NCI-H2171 (cell line): Measurements from ENCODE around the gene LILRA1.
"Not testable (repeated sequence)": the region's sequence is repeated elsewhere in the genome, so short reads cannot be mapped to it uniquely, and the experiment has no call there.

Experiments
- DNase-seq: peaks from one replicate; lab custom pipeline; 2025; lab: John Stamatoyannopoulos, UW

Gene LILRA1

DNA sequence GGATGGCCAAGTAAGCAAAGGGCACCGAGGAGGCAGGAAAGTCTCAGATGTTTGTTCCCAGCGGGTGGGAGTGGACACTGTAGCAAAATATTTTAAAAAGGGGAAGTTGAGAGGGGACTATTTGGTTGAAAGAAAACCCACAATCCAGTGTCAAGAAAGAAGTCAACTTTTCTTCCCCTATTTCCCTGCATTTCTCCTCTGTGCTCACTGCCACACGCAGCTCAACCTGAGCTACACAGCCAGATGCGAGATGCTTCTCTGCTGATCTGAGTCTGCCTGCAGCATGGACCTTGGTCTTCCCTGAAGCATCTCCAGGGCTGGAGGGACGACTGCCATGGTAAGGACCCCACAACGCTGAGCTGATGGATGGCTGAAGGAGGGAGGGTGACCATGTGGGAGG, at the start of gene LILRA1:
TSS of gene LILRA1 (plus strand) at position 188 of the 400 bp plus-strand sequence. CDS start 613 bp downstream, outside the sequence.
- not testable (repeated sequence) for DNase-seq

DNA sequence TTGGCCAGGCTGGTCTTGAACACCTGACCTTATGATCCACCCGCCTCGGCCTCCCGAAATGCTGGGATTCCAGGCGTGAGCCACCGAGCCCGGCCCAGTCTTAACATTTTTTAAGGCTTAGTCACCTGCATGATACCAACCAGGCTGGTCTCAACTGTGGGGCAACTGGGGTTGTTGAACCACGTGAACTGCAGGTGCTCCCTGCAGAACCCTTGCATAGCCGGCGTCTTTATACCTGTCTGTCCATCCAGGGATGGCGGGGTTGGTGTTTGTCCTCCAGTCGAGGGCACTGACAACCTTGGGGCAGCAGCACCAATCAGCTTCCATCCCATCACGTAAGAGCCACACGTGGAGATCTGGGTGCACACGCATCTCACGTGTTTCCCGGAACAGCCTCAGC, 44.6 kb upstream of the LILRA1 start:
- no peak for DNase-seq

GRCh38 chr19:54549224-54549623, 44.2 kb upstream of the LILRA1 start:
- DNase-seq, result no peak

- DNase-seq, result no peak
Observed at GRCh38 chr19:54551293-54551692, 42.1 kb upstream of the LILRA1 start.

GRCh38 chr19:54551950-54552912, 41.2 kb upstream of the LILRA1 start:
- DNase-seq, result no peak

DNA sequence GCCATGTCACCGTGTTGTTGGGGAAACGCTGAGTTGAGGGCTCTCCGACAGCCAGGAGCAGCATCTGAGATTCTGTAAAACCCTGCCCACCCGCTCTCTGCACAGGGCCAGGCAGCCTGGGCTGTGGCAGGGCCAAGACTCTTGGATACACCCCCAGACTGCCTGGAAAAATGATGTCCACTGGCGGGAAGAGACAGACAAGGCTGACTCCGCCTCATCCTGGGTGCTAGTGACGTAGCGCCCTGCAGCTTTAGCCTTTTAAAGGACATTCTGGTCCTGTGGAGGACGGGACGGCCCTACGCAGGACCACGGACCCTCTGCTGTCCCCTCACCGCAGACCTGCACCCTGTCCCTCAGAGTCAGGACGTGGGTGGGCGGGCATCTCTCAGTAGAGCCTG, 40.5 kb upstream of the LILRA1 start:
- no peak for DNase-seq

DNA sequence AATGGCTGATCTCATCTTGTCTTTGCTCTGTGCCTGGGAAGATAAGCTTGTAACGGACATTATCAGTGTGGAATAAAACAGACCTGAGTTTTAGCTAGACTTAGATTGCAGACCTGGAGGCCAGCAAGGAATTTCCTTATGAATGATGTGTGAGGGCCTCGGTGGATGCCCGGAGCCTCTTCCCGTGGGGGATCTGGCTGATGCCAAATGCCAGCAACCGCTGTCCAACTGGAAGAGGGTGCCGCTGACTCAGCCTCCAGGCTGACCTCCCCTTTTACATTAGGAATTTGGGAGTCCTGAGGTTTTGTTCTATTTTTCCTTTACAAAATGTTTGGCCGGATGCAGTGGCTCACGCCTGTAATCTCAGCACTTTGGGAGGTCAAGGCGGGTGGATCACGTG, 39.4 kb upstream of the LILRA1 start:
- no peak for DNase-seq

DNA sequence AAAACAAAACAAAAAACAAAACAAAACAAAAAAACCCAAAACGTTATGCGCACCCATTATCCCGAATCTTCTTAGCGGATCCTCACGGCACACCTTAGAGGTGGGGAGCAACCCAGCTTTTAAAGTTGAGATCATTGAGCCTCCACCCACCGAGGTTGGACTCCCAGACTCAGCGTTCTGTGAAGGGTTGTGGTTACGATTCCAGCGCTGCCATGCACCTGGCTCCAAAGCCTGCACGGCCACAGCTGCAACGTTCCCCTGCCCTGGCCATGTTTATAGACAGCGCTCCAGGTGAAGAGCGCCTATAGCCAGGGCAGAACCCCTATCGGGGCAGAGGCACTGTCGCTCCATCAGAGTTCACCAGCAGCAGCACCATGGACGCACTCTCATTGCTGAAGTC, 38.5 kb upstream of the LILRA1 start:
- DNase-seq, result no peak

DNA sequence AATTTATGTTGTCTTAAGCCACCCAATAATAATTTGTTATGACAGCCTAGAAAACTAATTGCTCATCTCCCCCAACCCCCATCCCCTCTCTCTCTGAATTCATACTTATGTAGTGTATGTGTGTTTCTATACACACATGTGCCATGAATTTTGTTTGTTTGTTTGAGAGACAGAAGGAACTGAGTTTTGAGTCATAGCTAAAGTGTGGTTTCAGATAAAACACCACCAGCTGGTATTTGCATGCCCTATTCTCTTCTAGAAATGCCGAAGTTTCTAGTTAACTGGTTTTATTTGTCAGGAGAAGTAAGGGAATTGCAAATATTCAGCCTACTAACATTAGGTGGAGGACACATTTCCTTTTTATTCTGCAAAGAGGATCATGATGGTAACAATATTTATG, 37.2 kb upstream of the LILRA1 start:
- DNase-seq, result no peak

- DNase-seq, result no peak
Observed at GRCh38 chr19:54558339-54558738, 35.1 kb upstream of the LILRA1 start.

DNA sequence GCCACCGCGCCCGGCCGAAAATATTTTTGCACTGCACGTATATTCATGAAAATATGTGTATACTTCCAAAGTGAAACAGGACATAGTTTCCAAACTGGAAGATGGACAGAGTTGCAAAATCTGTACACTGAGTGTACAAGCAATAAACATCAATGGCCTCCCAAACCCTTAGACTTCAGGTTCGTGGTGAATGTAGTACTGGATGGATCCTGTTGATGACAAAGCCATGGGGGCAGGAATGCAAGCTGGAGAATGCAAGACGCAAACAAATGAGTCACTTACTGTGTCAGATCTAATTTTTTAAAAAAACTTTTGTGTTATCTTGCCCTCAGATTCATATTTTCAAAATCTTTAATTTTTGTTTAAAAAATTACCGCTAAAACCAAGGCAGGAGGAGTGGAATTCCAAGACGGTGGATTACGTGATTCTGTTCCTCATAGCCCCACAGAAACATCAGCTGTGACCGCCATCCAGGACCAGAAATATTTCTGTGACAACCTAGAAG, 32.5 kb upstream of the LILRA1 start:
- no peak for DNase-seq

- DNase-seq, result no peak
Observed at GRCh38 chr19:54561840-54562239, 31.6 kb upstream of the LILRA1 start.

DNA sequence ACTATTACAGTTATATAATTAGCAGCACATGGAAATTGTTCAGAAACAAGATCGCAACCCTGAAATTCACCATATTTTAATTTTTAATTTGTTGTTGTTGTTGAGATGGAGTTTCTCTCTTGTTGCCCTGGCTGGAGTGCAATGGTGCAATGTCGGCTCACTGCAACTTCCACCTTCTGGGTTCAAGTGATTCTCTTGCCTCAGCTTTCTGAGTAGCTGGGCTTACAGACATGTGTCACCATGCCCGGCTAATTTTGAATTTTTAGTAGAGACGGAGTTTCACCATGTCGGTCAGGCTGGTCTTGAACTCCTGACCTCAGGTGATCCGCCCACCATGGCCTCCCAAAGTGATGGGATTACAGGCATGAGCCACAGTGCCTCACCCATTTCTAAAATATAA, 30.2 kb upstream of the LILRA1 start:
- DNase-seq, result not testable (repeated sequence)

DNA sequence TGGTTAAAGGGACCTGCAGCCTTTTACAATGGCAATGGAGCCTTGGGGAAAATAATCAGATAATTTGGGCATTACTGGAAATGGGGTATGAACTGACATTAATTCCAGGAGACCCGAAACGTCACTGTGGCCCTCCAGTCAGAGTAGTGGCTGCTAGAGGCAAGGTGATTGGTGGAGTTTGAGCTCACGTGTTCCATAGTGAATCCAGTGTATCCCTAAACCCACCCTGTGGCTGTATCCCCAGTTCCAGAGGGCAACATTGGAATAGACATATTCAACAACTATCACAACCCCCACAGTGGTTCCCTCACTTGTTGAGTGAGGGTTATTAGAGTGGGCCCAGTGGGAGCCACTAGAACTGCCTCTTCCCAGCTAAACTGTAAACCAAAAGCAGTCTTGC, 23.1 kb upstream of the LILRA1 start:
- DNase-seq, result no peak

- not testable (repeated sequence) for DNase-seq
Observed at GRCh38 chr19:54571715-54572615, 21.5 kb upstream of the LILRA1 start.

DNA sequence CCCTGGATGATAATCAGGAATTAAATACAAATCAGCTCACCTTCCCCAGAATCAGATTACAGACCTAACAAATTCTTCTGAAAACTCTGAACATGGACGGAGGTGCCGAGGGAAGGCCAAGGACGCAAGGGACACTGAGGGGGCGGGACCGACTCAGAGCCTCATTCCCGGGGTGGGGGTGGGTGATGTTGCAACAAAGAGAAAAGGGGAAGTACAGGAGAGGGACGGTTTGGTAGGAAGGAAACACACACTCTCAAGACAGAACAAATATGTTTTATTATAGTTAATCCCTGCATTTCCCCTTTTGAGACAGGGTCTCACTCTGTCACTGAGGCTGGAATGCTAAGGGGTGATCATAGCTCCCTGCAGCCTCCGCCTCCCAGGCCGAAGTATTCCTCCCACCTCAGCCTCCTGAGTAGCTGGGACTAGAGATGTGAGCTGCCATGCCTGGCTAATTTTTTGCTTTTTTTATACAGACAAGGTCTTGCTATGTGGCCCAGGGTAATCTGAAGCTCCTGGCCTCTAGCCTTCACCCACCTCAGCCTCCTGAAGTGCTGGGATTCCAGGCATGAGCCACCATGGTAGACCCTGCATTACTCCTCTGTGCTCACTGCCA, 20.6 kb upstream of the LILRA1 start:
- no peak for DNase-seq

GRCh38 chr19:54573330-54573872, 20.0 kb upstream of the LILRA1 start, which contains the start of gene LILRA2:
Gene LILRA2 (plus strand): TSS chr19:54573790. CDS start chr19:54573879, 89 bp downstream.
- no peak for DNase-seq

DNA sequence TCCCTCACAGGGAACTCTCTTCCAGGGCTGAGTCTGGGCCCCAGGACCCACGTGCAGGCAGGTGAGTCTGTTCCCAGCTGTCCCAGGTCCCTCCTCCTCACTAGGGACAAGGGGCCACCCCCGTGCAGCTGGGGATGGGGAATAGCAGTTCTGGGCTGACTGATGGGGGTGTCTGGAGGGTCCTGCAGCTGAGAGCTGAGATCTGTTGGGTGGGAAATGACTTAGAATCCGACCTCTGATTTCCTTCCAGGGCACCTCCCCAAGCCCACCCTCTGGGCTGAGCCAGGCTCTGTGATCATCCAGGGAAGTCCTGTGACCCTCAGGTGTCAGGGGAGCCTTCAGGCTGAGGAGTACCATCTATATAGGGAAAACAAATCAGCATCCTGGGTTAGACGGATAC, 19.4 kb upstream of the LILRA1 start:
- DNase-seq, result no peak

- DNase-seq, result no peak
Observed at GRCh38 chr19:54574527-54575056, 18.8 kb upstream of the LILRA1 start.

- DNase-seq, result not testable (repeated sequence)
Observed at GRCh38 chr19:54575205-54575604, 18.2 kb upstream of the LILRA1 start.

DNA sequence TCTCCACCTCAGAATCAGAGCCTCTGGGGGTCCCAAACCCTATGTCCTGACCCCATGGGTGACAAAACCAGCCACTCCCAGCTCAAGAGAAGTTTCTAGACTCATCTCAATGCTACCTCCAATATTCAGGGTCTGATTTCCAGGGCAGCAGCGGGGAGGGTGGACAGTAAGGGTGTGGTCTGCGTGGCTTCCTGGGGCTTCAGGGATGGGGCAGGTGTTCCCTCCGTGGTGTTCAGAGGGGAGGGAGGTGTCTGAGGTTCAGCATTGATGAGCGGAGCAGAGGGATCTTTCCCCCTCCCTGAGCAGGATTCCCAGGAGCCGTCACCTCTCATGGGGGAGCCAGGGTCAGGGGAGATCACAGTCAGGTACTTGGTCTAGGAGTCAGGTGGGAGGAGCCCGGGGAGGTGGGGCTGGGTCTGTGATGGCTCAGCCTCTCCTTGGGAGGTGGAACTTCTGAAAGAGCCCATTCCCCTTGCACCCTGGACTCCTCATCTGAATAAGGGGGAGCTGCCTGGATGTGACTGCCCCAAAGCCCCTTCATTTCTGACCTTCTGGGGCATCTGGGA, 16.9 kb upstream of the LILRA1 start:
- DNase-seq, result no peak
